ENCODE results near the gene DAPP1. TPM values are rescaled to one million over a fixed set of nuclear protein-coding genes. Genes with fewer than 3 reads are reported as not detected.

DAPP1 gene
- total RNA-seq, 1 experiment from 2014 or later = not detected

GRCh38 chr4:99803566-99804101 is 13.0 kb upstream of the DAPP1 start:
- Mint-ChIP-seq H3K36me3 (peaks cover 10% of the 10 kb centered on the region), H3K9me3 (peaks cover 25% of the 10 kb centered on the region), H3K27me3 (ENCODE audit: low read depth) (no peaks in the 10 kb centered on the region), H3K27ac (no peak overlapping the region), H3K4me1 (peaks cover 19% of the 10 kb centered on the region), H3K4me3 (no peak overlapping the region)
- ChIA-PET POLR2A (interaction anchor here (0.8 to 1.1 kb wide), 2 partner anchors 79 to 240 kb away, joined by 3 to 5 read pairs; partner anchors contain the start of gene TRMT10A), CTCF (interaction anchor here (1.4 to 2.1 kb wide), 2 partner anchors 8 to 80 kb away, joined by 5 to 14 read pairs; no protein-coding TSS in a partner anchor)
- TF ChIP-seq AR (CRISPR knock-in tag; IDR thresholded peaks at IDR 0.05) (no peak), CDX4 (CRISPR knock-in tag; IDR thresholded peaks at IDR 0.05; ENCODE audit: borderline replicate concordance) (no peak), ZNF121 (CRISPR knock-in tag; IDR thresholded peaks at IDR 0.05) (no peak), IRF1 (CRISPR knock-in tag; IDR thresholded peaks at IDR 0.05) (no peak), MXD4 (CRISPR knock-in tag; IDR thresholded peaks at IDR 0.05; ENCODE audit: borderline replicate concordance) (no peak), SMAD4 (CRISPR knock-in tag; IDR thresholded peaks at IDR 0.05) (no peak), CTCF (IDR thresholded peaks at IDR 0.05) (no peak), FOXP4 (CRISPR knock-in tag; IDR thresholded peaks at IDR 0.05) (no peak), FOXJ3 (CRISPR knock-in tag; IDR thresholded peaks at IDR 0.05; ENCODE audit: borderline replicate concordance) (no peak), RORB (CRISPR knock-in tag; IDR thresholded peaks at IDR 0.05) (no peak), ZNF138 (CRISPR knock-in tag; conservative IDR thresholded peaks at IDR 0.05) (no peak), ZNF232 (CRISPR knock-in tag; IDR thresholded peaks at IDR 0.05) (no peak), ZNF512 (CRISPR knock-in tag; IDR thresholded peaks at IDR 0.05; ENCODE audit: borderline replicate concordance) (no peak), ESRRA (CRISPR knock-in tag; IDR thresholded peaks at IDR 0.05; ENCODE audit: borderline replicate concordance) (no peak), USF2 (CRISPR knock-in tag; IDR thresholded peaks at IDR 0.05) (no peak)
- DNase-seq (ENCODE audit: low spot score) (no peak), ATAC-seq (no peak)
